Erythroblast (primary cell): ENCODE data around the gene NAPG.

Experiments used
- GATA1 ChIP-seq: IDR thresholded peaks from 2 replicates; pipeline ENCODE4 v1.6.1; 2011; ENCODE audit warnings: low read depth, mild to moderate bottlenecking, control low read depth, low read length, moderate library complexity
- POLR2A ChIP-seq: IDR thresholded peaks from 2 replicates; pipeline ENCODE4 v1.6.1; 2011; ENCODE audit warnings: mild to moderate bottlenecking, low read length

GRCh38 chr18:10518595-10519255, 7.1 kb upstream of the NAPG start:
- TF ChIP-seq POLR2A: no peak
- TF ChIP-seq GATA1: no peak
